CD4-positive, alpha-beta T cell (primary cell): ENCODE measurements around the gene WWOX. TPM values are rescaled to one million over a fixed set of nuclear protein-coding genes. Genes with fewer than 3 reads are reported as not detected.

ENCODE experiments used
- ATAC-seq: fragments of 200-7000 bp; cut with Tn5 transposase; one replicate; pipeline ENCODE4 v1.10.0; 2022; ENCODE audit warnings: mild to moderate bottlenecking; ENCODE audit not compliant: poor library complexity
- CTCF ChIA-PET: fragments of 350-600 bp; sonication (Branson Sonifier 250); formaldehyde crosslinking; loops from one replicate; lab custom pipeline; 2021; ENCODE audit warnings: antibody characterized with exemption, inconsistent platforms; lab: Charles Lee
- POLR2A ChIA-PET: fragments of 350-600 bp; sonication (Branson Sonifier 250); formaldehyde crosslinking; loops from one replicate; lab custom pipeline; 2021; ENCODE audit warnings: antibody characterized with exemption, inconsistent platforms; lab: Charles Lee
- DNase-seq, 14 experiments: peaks; one replicate each; pipeline ENCODE4 v3.0.0-alpha.2; 2013 to 2020; ENCODE audit warnings: mixed read lengths in 2 of 14
- H3K27ac ChIP-seq, 2 donors: one replicate each; pipeline versions ENCODE4 v1.5.1 to v1.7.0; 2013; ENCODE audit warnings: low read length in 2 of 2, low read depth in 1 of 2, mild to moderate bottlenecking in 1 of 2
- H3K27me3 ChIP-seq, 2 experiments: 1 replicate in 1 of 2; 2 replicates in 1 of 2; pipeline versions ENCODE4 v1.6.1 to v1.7.0; 2013; ENCODE audit warnings: low read length in 2 of 2, control low read depth in 1 of 2, mild to moderate bottlenecking in 1 of 2, moderate library complexity in 1 of 2; ENCODE audit not compliant: insufficient read depth in 2 of 2, control insufficient read depth in 1 of 2
- H3K36me3 ChIP-seq: one replicate; pipeline ENCODE4 v1.6.1; 2013; ENCODE audit warnings: low read length, control low read depth; ENCODE audit not compliant: insufficient read depth
- H3K4me1 ChIP-seq: one replicate; pipeline ENCODE4 v1.6.1; 2013; ENCODE audit warnings: low read length, control low read depth; ENCODE audit not compliant: insufficient read depth
- H3K4me3 ChIP-seq: one replicate; pipeline ENCODE4 v1.5.1; 2013; ENCODE audit warnings: mild to moderate bottlenecking, low read length, moderate library complexity
- H3K9me3 ChIP-seq, 2 experiments: 1 replicate in 1 of 2; 2 replicates in 1 of 2; pipeline versions ENCODE4 v1.6.1 to v1.7.0; 2013; ENCODE audit warnings: low read length in 2 of 2, mild to moderate bottlenecking in 2 of 2, control low read depth in 1 of 2, moderate library complexity in 1 of 2; ENCODE audit not compliant: control insufficient read depth in 1 of 2, insufficient read depth in 1 of 2
- H3K27ac Mint-ChIP-seq: one replicate; pipeline ENCODE4 v1.8.0; 2020; ENCODE audit warnings: mixed read lengths
- H3K27me3 Mint-ChIP-seq: one replicate; pipeline ENCODE4 v1.8.0; 2021; ENCODE audit warnings: mixed read lengths
- H3K36me3 Mint-ChIP-seq: one replicate; pipeline ENCODE4 v1.8.0; 2021; ENCODE audit warnings: low read depth, mixed read lengths
- H3K4me1 Mint-ChIP-seq: one replicate; pipeline ENCODE4 v1.8.0; 2021; ENCODE audit warnings: low read depth, mixed read lengths
- H3K4me3 Mint-ChIP-seq: one replicate; pipeline ENCODE4 v1.8.0; 2020; ENCODE audit warnings: mild to moderate bottlenecking, mixed read lengths
- H3K9me3 Mint-ChIP-seq: one replicate; pipeline ENCODE4 v1.8.0; 2020; ENCODE audit warnings: mixed read lengths
- intact Hi-C, 2 experiments: fragments of 100-400 bp; cut with DNase I in 1 of 2; cut with micrococcal nuclease in 1 of 2; formaldehyde crosslinking; loops; one replicate each; pipeline versions ENCODE4 v1.15.1 to v1.9.0; 2023 to 2025; cut with DNase I, micrococcal nuclease
- total RNA-seq, 174 experiments: library from RNA in 2 of 174; stranded (reverse) in 2 of 174; gene quantifications; one replicate each; pipeline ENCODE4 v1.2.3 and lab custom pipeline; 2021 to 2026
- TF ChIP-seq, protein P1 (sequence below): fragments of 200-600 bp; IDR thresholded peaks from one replicate; pipeline ENCODE4 v1.8.0; 2022; ENCODE audit warnings: antibody characterized with exemption, mild to moderate bottlenecking

Gene WWOX
- total RNA-seq, 2 experiments from 2014 or later = 19.3 to 21.7 TPM

GRCh38 chr16:78434401-78434800, 334.9 kb downstream of the WWOX start:
- POLR2A ChIA-PET = no interaction called here

DNA sequence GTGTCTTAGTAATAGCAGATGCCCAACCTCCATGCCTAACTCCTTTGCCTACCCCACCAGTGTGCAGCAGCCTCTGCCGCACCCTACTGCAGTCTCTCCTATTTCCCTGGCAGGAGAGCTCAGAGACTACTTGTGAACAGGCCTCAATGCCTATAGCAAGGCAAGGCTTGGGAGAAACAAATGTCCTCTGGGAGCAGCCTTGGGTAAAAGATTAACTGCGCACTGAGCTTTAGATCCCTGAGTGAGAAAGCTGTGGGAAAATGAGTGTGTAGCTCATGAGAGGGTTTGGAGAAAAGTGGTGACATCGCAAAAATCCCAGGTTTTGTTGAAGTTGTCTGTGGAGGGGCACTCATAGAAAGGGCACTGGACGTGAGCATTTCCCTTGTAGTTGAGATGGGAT, 335.8 kb downstream of the WWOX start:
- Histone ChIP-seq H3K9me3 (no peaks in the 10 kb centered on the region), H3K27me3 (no peaks in the 10 kb centered on the region), H3K4me3 (no peak overlapping the region), H3K36me3 (peaks cover 3% of the 10 kb centered on the region), H3K27ac (no peak overlapping the region), H3K4me1 (no peaks in the 10 kb centered on the region)
- ATAC-seq (no peak), DNase-seq (no peak)
- POLR2A ChIA-PET = no interaction called here
- intact Hi-C loops = loop anchor here in 1 of 2 experiments (5.0 kb wide), 1 partner anchor 313 kb away; no protein-coding TSS in a partner anchor
- CTCF ChIA-PET = no interaction called here
- H3K4me1 Mint-ChIP-seq = no peaks in the 10 kb centered on the region
- no peak overlapping the region for H3K4me3 Mint-ChIP-seq
- H3K9me3 Mint-ChIP-seq = no peaks in the 10 kb centered on the region
- TF ChIP-seq, protein P1, sequence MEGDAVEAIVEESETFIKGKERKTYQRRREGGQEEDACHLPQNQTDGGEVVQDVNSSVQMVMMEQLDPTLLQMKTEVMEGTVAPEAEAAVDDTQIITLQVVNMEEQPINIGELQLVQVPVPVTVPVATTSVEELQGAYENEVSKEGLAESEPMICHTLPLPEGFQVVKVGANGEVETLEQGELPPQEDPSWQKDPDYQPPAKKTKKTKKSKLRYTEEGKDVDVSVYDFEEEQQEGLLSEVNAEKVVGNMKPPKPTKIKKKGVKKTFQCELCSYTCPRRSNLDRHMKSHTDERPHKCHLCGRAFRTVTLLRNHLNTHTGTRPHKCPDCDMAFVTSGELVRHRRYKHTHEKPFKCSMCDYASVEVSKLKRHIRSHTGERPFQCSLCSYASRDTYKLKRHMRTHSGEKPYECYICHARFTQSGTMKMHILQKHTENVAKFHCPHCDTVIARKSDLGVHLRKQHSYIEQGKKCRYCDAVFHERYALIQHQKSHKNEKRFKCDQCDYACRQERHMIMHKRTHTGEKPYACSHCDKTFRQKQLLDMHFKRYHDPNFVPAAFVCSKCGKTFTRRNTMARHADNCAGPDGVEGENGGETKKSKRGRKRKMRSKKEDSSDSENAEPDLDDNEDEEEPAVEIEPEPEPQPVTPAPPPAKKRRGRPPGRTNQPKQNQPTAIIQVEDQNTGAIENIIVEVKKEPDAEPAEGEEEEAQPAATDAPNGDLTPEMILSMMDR = no peak
- no peak overlapping the region for H3K27ac Mint-ChIP-seq
- no peaks in the 10 kb centered on the region for H3K27me3 Mint-ChIP-seq
- H3K36me3 Mint-ChIP-seq = peaks cover 28% of the 10 kb centered on the region

More at GRCh38 chr16:78434401-78434800, 334.9 kb downstream of the WWOX start:
- Histone ChIP-seq H3K4me3 (no peak overlapping the region), H3K27ac (no peak overlapping the region), H3K4me1 (no peaks in the 10 kb centered on the region), H3K9me3 (no peaks in the 10 kb centered on the region), H3K36me3 (peaks cover 3% of the 10 kb centered on the region), H3K27me3 (no peaks in the 10 kb centered on the region)
- Mint-ChIP-seq H3K9me3 (no peaks in the 10 kb centered on the region), H3K36me3 (peaks cover 35% of the 10 kb centered on the region), H3K27ac (no peak overlapping the region), H3K27me3 (no peaks in the 10 kb centered on the region), H3K4me1 (no peaks in the 10 kb centered on the region), H3K4me3 (no peak overlapping the region)
- DNase-seq (no peak), ATAC-seq (no peak)
- TF ChIP-seq, protein P1 = no peak
- CTCF ChIA-PET = no interaction called here
- intact Hi-C loops = no loop called here

- no peaks in the 10 kb centered on the region for H3K4me1 Mint-ChIP-seq
- H3K27ac Mint-ChIP-seq = no peak overlapping the region
- no peaks in the 10 kb centered on the region for H3K9me3 Mint-ChIP-seq
- CTCF ChIA-PET = no interaction called here
- no peak for DNase-seq
- no peaks in the 10 kb centered on the region for H3K4me1 ChIP-seq
- H3K27me3 ChIP-seq = no peaks in the 10 kb centered on the region
- no peaks in the 10 kb centered on the region for H3K27me3 Mint-ChIP-seq
- ATAC-seq = no peak
- H3K9me3 ChIP-seq = no peaks in the 10 kb centered on the region
- H3K36me3 Mint-ChIP-seq = peaks cover 23% of the 10 kb centered on the region
- H3K36me3 ChIP-seq = peaks cover 3% of the 10 kb centered on the region
- no peak overlapping the region for H3K4me3 Mint-ChIP-seq
- no peak overlapping the region for H3K4me3 ChIP-seq
- no peak overlapping the region for H3K27ac ChIP-seq
- TF ChIP-seq, protein P1 = no peak
- POLR2A ChIA-PET = no interaction called here
- intact Hi-C loops = loop anchor here in 1 of 2 experiments (5.0 kb wide), 1 partner anchor 314 kb away; no protein-coding TSS in a partner anchor
Measured at GRCh38 chr16:78436023-78436422, 336.6 kb downstream of the WWOX start.
